Suprapubic skin (tissue), 4 donors: ENCODE measurements around the gene TMEM267.

Experiments used
- EP300 ChIP-seq: sonication (generic); formaldehyde crosslinking; IDR thresholded peaks from one replicate; pipeline ENCODE4 v1.6.1; 2017; ENCODE audit warnings: antibody characterized with exemption
- POLR2A ChIP-seq, 2 donors: fragments of 450-650 bp; IDR thresholded peaks; one replicate each; pipeline ENCODE4 v1.6.1; 2017; ENCODE audit warnings: antibody characterized with exemption in 2 of 2, mild to moderate bottlenecking in 2 of 2, moderate library complexity in 2 of 2
- POLR2AphosphoS5 ChIP-seq, 3 donors: sonication (generic); formaldehyde crosslinking; IDR thresholded peaks; one replicate each; pipeline ENCODE4 v1.6.1; 2017; ENCODE audit warnings: antibody characterized with exemption in 3 of 3
- TF ChIP-seq, protein P1 (sequence below), 2 donors: fragments of 200-600 bp in 1 of 2; fragments of 450-650 bp in 1 of 2; sonication (generic) in 1 of 2; IDR thresholded peaks; one replicate each; pipeline ENCODE4 v1.5.1; 2016 to 2019; ENCODE audit warnings: antibody characterized with exemption in 2 of 2, mild to moderate bottlenecking in 1 of 2, moderate library complexity in 1 of 2

DNA sequence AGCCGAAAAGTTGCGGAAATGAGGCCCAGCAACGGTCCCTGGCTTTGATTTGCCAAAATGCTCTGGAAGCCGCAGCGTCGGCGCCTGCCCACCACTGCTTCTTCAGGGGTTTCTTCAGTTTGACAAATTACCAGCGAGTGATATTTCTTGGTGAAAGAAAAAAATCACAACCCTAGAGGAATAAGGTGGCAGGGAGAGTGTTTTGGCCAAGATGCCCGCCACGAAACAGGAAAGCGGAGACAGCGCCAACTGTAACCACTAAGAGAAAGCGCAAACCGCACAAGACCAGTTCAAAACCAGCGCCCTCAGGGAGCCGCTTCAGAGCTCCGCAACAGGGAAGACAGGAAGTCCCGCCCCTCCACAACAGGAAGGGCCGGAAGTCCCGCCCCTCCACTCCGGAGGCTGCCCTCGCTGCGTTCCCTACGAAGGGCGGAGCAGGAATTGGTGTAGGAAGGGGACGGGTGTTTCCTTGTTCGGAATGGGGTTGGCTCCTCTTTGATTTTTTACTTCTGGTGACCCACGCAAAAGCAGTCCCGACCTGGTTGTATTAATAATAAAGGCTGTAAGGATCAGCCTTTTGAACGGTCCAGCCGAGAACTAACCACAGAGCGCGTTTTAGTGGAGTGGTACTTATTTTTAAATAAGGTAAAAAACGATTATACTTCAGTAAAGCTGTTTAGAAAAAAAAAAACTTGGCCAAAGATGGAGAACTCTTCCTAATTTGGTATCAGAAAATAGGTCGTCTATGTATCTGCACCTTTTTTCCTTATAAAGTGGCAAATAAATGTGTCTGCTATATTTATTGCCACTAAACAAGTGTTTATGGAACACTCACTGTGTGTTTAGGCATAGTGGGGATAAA, 31.4 kb upstream of the TMEM267 start, which contains the start of gene C5orf34:
- TF ChIP-seq, protein P1, sequence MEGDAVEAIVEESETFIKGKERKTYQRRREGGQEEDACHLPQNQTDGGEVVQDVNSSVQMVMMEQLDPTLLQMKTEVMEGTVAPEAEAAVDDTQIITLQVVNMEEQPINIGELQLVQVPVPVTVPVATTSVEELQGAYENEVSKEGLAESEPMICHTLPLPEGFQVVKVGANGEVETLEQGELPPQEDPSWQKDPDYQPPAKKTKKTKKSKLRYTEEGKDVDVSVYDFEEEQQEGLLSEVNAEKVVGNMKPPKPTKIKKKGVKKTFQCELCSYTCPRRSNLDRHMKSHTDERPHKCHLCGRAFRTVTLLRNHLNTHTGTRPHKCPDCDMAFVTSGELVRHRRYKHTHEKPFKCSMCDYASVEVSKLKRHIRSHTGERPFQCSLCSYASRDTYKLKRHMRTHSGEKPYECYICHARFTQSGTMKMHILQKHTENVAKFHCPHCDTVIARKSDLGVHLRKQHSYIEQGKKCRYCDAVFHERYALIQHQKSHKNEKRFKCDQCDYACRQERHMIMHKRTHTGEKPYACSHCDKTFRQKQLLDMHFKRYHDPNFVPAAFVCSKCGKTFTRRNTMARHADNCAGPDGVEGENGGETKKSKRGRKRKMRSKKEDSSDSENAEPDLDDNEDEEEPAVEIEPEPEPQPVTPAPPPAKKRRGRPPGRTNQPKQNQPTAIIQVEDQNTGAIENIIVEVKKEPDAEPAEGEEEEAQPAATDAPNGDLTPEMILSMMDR (IDR thresholded peaks at IDR 0.05), result no peak
- TF ChIP-seq POLR2AphosphoS5 (IDR thresholded peaks at IDR 0.05), result peak in 2 of 3 donors; percentile 39 to 65
- peak in 1 of 2 donors; percentile 48 for TF ChIP-seq POLR2A (IDR thresholded peaks at IDR 0.05)
- no peak for TF ChIP-seq EP300
